ENCODE measurements around the gene PRR5L. TPM values are rescaled to one million over a fixed set of nuclear protein-coding genes. Genes with fewer than 3 reads are reported as not detected.

The PRR5L gene
- total RNA-seq = 5.9 TPM
- polyA plus RNA-seq = 4.1 TPM
- long read RNA-seq, donor 1 = 0 reads
- long read RNA-seq, donor 2 = 0 reads
- long read RNA-seq, donor 3 = 0 reads
- long read RNA-seq, donor 4 = 0 reads
- long read RNA-seq, donor 5 = 0 reads
- long read RNA-seq, donor 6 = 0 reads
- long read RNA-seq, donor 7 = 0 reads
- long read RNA-seq, donor 8 = 0 reads
- long read RNA-seq, donor 9 = 0 reads
- long read RNA-seq, donor 10 = 0 reads

GRCh38 chr11:36295926-36296325, at the start of gene PRR5L:
TSS of gene PRR5L (plus strand) at chr11:36296288. CDS start at chr11:36401122, 104,834 bp downstream.
- WGBS = 96% methylated on average over 3 of the region's 3 CpGs
- Histone ChIP-seq H3K9me3 (ENCODE audit: control insufficient read depth in 2 of 2, insufficient read depth in 1 of 2, low read length in 1 of 2) (no peaks in the 10 kb centered on the region), H3K27ac (ENCODE audit: low read depth in 1 of 2, low read length in 1 of 2) (no peak within 1 kb of the TSS), H3K4me3 (ENCODE audit: low read length in 2 of 2) (no peak within 1 kb of the TSS), H3K4me1 (ENCODE audit: control insufficient read depth in 2 of 2, insufficient read depth in 2 of 2, low read length in 2 of 2) (no peaks in the 10 kb centered on the region), H3K36me3 (ENCODE audit: control insufficient read depth in 2 of 2, insufficient read depth in 2 of 2, low read length in 1 of 2) (no peaks in the 10 kb centered on the region), H3K27me3 (ENCODE audit: control insufficient read depth in 2 of 2, insufficient read depth in 1 of 2, low read length in 1 of 2) (no peaks in the 10 kb centered on the region)
- DNase-seq (ENCODE audit: low read depth in 6 of 9, low spot score in 9 of 9) = no peak

DNA sequence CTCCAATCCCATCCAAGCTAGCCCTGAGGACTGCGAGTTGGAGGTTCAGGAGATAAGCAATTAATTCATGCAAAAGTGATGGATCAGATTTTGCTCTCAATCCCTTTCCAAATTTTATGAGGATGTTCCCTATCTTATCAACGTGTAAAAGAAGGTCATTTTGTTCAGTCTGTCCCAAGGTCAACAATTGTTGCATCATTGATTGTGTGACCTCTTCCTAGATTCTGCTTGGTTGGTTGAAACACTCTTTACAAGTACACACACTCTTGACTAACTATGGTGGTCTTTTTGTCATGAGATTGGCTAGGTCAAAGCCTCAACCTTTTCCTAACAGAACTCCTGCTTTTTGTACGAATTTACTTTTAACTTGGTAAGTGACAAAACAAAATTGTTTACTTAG, 48.6 kb upstream of the PRR5L start:
- Histone ChIP-seq H3K27ac (ENCODE audit: low read depth in 1 of 2, low read length in 1 of 2) (no peak overlapping the region), H3K27me3 (ENCODE audit: control insufficient read depth in 2 of 2, insufficient read depth in 1 of 2, low read length in 1 of 2) (peaks cover 0 to 10% of the 10 kb centered on the region in 2 donors), H3K4me3 (ENCODE audit: low read length in 2 of 2) (no peak overlapping the region), H3K9me3 (ENCODE audit: control insufficient read depth in 2 of 2, insufficient read depth in 1 of 2, low read length in 1 of 2) (no peaks in the 10 kb centered on the region), H3K4me1 (ENCODE audit: control insufficient read depth in 2 of 2, insufficient read depth in 2 of 2, low read length in 2 of 2) (no peaks in the 10 kb centered on the region), H3K36me3 (ENCODE audit: control insufficient read depth in 2 of 2, insufficient read depth in 2 of 2, low read length in 1 of 2) (no peaks in the 10 kb centered on the region)
- 62% methylated on average over 3 of the region's 3 CpGs for WGBS
- DNase-seq (ENCODE audit: low read depth in 6 of 9, low spot score in 9 of 9) = no peak

- H3K9me3 ChIP-seq (ENCODE audit: control insufficient read depth in 2 of 2, insufficient read depth in 1 of 2, low read length in 1 of 2) = no peaks in the 10 kb centered on the region
- H3K27me3 ChIP-seq (ENCODE audit: control insufficient read depth in 2 of 2, insufficient read depth in 1 of 2, low read length in 1 of 2) = peaks cover 0 to 12% of the 10 kb centered on the region in 2 donors
- no peaks in the 10 kb centered on the region for H3K36me3 ChIP-seq (ENCODE audit: control insufficient read depth in 2 of 2, insufficient read depth in 2 of 2, low read length in 1 of 2)
- 85% methylated on average over 4 of the region's 4 CpGs for WGBS
- H3K27ac ChIP-seq (ENCODE audit: low read depth in 1 of 2, low read length in 1 of 2) = no peak overlapping the region
- no peak for DNase-seq (ENCODE audit: low read depth in 6 of 9, low spot score in 9 of 9)
- H3K4me1 ChIP-seq (ENCODE audit: control insufficient read depth in 2 of 2, insufficient read depth in 2 of 2, low read length in 2 of 2) = no peaks in the 10 kb centered on the region
- no peak overlapping the region for H3K4me3 ChIP-seq (ENCODE audit: low read length in 2 of 2)
Observed at GRCh38 chr11:36248436-36248835, 47.7 kb upstream of the PRR5L start.

DNA sequence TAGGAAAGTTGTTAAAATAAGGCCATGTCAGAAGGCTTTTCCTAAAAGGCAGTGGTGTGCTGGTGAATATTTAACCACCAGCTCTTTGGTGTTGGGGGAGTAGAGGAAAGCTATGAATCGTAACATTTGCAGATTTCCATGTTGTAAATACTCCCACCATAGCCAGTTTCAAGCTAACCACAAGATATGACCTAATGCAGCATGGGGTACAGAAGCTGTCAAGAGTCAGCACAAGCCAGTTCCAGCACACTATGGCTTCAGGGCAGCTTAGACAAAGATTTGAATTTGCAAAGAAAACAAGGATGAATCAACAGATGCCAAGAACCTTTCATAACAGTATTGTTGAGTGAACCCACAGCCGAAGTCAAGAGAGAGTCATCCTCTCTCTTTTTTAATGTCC, 46.8 kb upstream of the PRR5L start:
- Histone ChIP-seq H3K9me3 (ENCODE audit: control insufficient read depth in 2 of 2, insufficient read depth in 1 of 2, low read length in 1 of 2) (no peaks in the 10 kb centered on the region), H3K4me3 (ENCODE audit: low read length in 2 of 2) (no peak overlapping the region), H3K4me1 (ENCODE audit: control insufficient read depth in 2 of 2, insufficient read depth in 2 of 2, low read length in 2 of 2) (no peaks in the 10 kb centered on the region), H3K36me3 (ENCODE audit: control insufficient read depth in 2 of 2, insufficient read depth in 2 of 2, low read length in 1 of 2) (no peaks in the 10 kb centered on the region), H3K27ac (ENCODE audit: low read depth in 1 of 2, low read length in 1 of 2) (no peak overlapping the region), H3K27me3 (ENCODE audit: control insufficient read depth in 2 of 2, insufficient read depth in 1 of 2, low read length in 1 of 2) (peaks cover 0 to 12% of the 10 kb centered on the region in 2 donors)
- no peak for DNase-seq (ENCODE audit: low read depth in 6 of 9, low spot score in 9 of 9)
- 85% methylated on average over 2 of the region's 2 CpGs for WGBS

DNA sequence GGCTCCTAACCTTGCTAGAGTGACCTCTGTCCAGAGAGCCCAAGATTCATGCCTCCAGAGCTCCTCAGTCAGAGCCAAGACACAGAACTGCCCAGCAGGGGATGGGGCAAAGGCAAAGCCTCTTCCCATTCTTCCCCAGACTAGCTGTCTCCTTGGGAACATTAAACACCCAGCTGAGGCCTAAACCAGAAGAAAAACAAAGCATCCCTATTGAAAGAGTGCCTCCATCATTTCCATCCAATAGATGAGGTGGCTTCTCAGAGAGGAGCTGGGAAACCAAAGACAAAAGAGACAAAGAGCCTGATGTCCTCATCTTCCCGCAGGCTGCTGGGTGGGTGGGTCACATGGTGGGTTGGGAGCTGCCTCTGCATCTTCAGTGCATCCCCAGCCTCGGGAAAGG, 44.3 kb upstream of the PRR5L start:
- H3K9me3 ChIP-seq (ENCODE audit: control insufficient read depth in 2 of 2, insufficient read depth in 1 of 2, low read length in 1 of 2) = no peaks in the 10 kb centered on the region
- peaks cover 0 to 16% of the 10 kb centered on the region in 2 donors for H3K27me3 ChIP-seq (ENCODE audit: control insufficient read depth in 2 of 2, insufficient read depth in 1 of 2, low read length in 1 of 2)
- H3K36me3 ChIP-seq (ENCODE audit: control insufficient read depth in 2 of 2, insufficient read depth in 2 of 2, low read length in 1 of 2) = no peaks in the 10 kb centered on the region
- no peaks in the 10 kb centered on the region for H3K4me1 ChIP-seq (ENCODE audit: control insufficient read depth in 2 of 2, insufficient read depth in 2 of 2, low read length in 2 of 2)
- no peak overlapping the region for H3K4me3 ChIP-seq (ENCODE audit: low read length in 2 of 2)
- H3K27ac ChIP-seq (ENCODE audit: low read depth in 1 of 2, low read length in 1 of 2) = no peak overlapping the region
- no peak for DNase-seq (ENCODE audit: low read depth in 6 of 9, low spot score in 9 of 9)
- WGBS = 92% methylated on average over 2 of the region's 2 CpGs

- Histone ChIP-seq H3K4me3 (ENCODE audit: low read length in 2 of 2) (no peak overlapping the region), H3K27ac (ENCODE audit: low read depth in 1 of 2, low read length in 1 of 2) (no peak overlapping the region), H3K27me3 (ENCODE audit: control insufficient read depth in 2 of 2, insufficient read depth in 1 of 2, low read length in 1 of 2) (peaks cover 0 to 14% of the 10 kb centered on the region in 2 donors), H3K9me3 (ENCODE audit: control insufficient read depth in 2 of 2, insufficient read depth in 1 of 2, low read length in 1 of 2) (no peaks in the 10 kb centered on the region), H3K36me3 (ENCODE audit: control insufficient read depth in 2 of 2, insufficient read depth in 2 of 2, low read length in 1 of 2) (no peaks in the 10 kb centered on the region), H3K4me1 (ENCODE audit: control insufficient read depth in 2 of 2, insufficient read depth in 2 of 2, low read length in 2 of 2) (no peaks in the 10 kb centered on the region)
- no peak for DNase-seq (ENCODE audit: low read depth in 6 of 9, low spot score in 9 of 9)
- WGBS = 81% methylated on average over 5 of the region's 5 CpGs
Observed at GRCh38 chr11:36253238-36253637, 42.9 kb upstream of the PRR5L start.

DNA sequence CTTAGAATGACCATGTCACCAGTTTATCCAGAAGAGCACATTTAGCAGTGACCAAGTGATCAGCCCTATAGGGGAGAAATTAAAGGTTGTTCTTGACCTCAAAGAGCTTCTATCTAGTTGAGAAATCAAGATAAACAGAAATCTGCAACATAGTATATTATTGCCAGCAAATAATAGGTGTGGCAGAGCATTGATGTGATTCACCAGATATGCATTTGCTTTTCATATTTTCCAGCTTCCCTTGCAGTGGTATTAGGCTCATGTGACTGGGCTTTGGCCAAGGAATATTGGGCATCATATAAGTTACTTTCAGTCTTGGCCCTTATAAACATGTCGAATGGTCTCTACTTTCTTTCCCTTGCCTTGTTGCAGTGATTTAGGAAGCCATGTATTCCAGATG, 41.4 kb upstream of the PRR5L start:
- H3K4me1 ChIP-seq (ENCODE audit: control insufficient read depth in 2 of 2, insufficient read depth in 2 of 2, low read length in 2 of 2) = no peaks in the 10 kb centered on the region

GRCh38 chr11:36257351-36257750, 38.7 kb upstream of the PRR5L start:
- Histone ChIP-seq H3K27me3 (ENCODE audit: control insufficient read depth in 2 of 2, insufficient read depth in 1 of 2, low read length in 1 of 2) (peaks cover 0 to 15% of the 10 kb centered on the region in 2 donors), H3K36me3 (ENCODE audit: control insufficient read depth in 2 of 2, insufficient read depth in 2 of 2, low read length in 1 of 2) (no peaks in the 10 kb centered on the region), H3K4me3 (ENCODE audit: low read length in 2 of 2) (no peak overlapping the region), H3K27ac (ENCODE audit: low read depth in 1 of 2, low read length in 1 of 2) (no peak overlapping the region), H3K4me1 (ENCODE audit: control insufficient read depth in 2 of 2, insufficient read depth in 2 of 2, low read length in 2 of 2) (no peaks in the 10 kb centered on the region), H3K9me3 (ENCODE audit: control insufficient read depth in 2 of 2, insufficient read depth in 1 of 2, low read length in 1 of 2) (no peaks in the 10 kb centered on the region)
- 82% methylated on average over 5 of the region's 5 CpGs for WGBS
- DNase-seq (ENCODE audit: low read depth in 6 of 9, low spot score in 9 of 9) = no peak

More for the DNA sequence above, 41.4 kb upstream of the PRR5L start:
- Histone ChIP-seq H3K27me3 (ENCODE audit: control insufficient read depth in 2 of 2, insufficient read depth in 1 of 2, low read length in 1 of 2) (peaks cover 0 to 19% of the 10 kb centered on the region in 2 donors), H3K4me3 (ENCODE audit: low read length in 2 of 2) (no peak overlapping the region), H3K9me3 (ENCODE audit: control insufficient read depth in 2 of 2, insufficient read depth in 1 of 2, low read length in 1 of 2) (no peaks in the 10 kb centered on the region), H3K27ac (ENCODE audit: low read depth in 1 of 2, low read length in 1 of 2) (no peak overlapping the region), H3K36me3 (ENCODE audit: control insufficient read depth in 2 of 2, insufficient read depth in 2 of 2, low read length in 1 of 2) (no peaks in the 10 kb centered on the region)
- no peak for DNase-seq (ENCODE audit: low read depth in 6 of 9, low spot score in 9 of 9)
- 94% methylated on average over 1 of the region's 1 CpG for WGBS

- H3K9me3 ChIP-seq (ENCODE audit: control insufficient read depth in 2 of 2, insufficient read depth in 1 of 2, low read length in 1 of 2) = no peaks in the 10 kb centered on the region
- peak in 5 of 9 donors; percentile 7 to 34 (median 18) for DNase-seq (ENCODE audit: low read depth in 6 of 9, low spot score in 9 of 9)
- H3K4me1 ChIP-seq (ENCODE audit: control insufficient read depth in 2 of 2, insufficient read depth in 2 of 2, low read length in 2 of 2) = no peaks in the 10 kb centered on the region
- 39% methylated on average over 12 of the region's 12 CpGs for WGBS
- H3K4me3 ChIP-seq (ENCODE audit: low read length in 2 of 2) = no peak overlapping the region
- H3K27ac ChIP-seq (ENCODE audit: low read depth in 1 of 2, low read length in 1 of 2) = no peak overlapping the region
- H3K27me3 ChIP-seq (ENCODE audit: control insufficient read depth in 2 of 2, insufficient read depth in 1 of 2, low read length in 1 of 2) = peaks cover 0 to 13% of the 10 kb centered on the region in 2 donors
- no peaks in the 10 kb centered on the region for H3K36me3 ChIP-seq (ENCODE audit: control insufficient read depth in 2 of 2, insufficient read depth in 2 of 2, low read length in 1 of 2)
Observed at GRCh38 chr11:36258730-36259360, 37.2 kb upstream of the PRR5L start.
